H1 (cell line): ENCODE results near the gene LRRC74B. TPM values are rescaled to one million over a fixed set of nuclear protein-coding genes. Genes with fewer than 3 reads are reported as not detected.

Experiments
- CTCF ChIA-PET: fragments of 300-600 bp; sonication (Branson Sonifier 250); formaldehyde crosslinking; loops from one replicate; lab custom pipeline; 2021; ENCODE audit not compliant: partially characterized antibody; lab: Charles Lee
- POLR2A ChIA-PET: fragments of 300-600 bp; sonication (Branson Sonifier 250); formaldehyde crosslinking; loops from one replicate; lab custom pipeline; 2021; ENCODE audit warnings: inconsistent platforms; ENCODE audit not compliant: partially characterized antibody; lab: Charles Lee
- DNase-seq, 2 experiments: peaks; one replicate each; pipeline versions ENCODE4 v3.0.0 to v3.0.0-alpha.2; 2010 to 2022; ENCODE audit warnings: low spot score in 2 of 2, low read depth in 1 of 2, mixed read lengths in 1 of 2
- FAIRE-seq: peaks from 2 replicates; lab custom pipeline; 2011; peaks lifted over from hg19 to GRCh38; lab: Jason Lieb, UNC
- H2AFZ ChIP-seq: 2 replicates; pipeline ENCODE4 v1.8.1; 2012; ENCODE audit warnings: low read length, inconsistent platforms
- H2AK5ac ChIP-seq: 2 replicates; pipeline ENCODE4 v1.6.1; 2013; ENCODE audit warnings: low read depth, low read length
- H2BK120ac ChIP-seq: replicated peaks from 2 replicates; pipeline ENCODE3; 2013; ENCODE audit warnings: low read depth, low read length, inconsistent platforms
- H2BK12ac ChIP-seq: 2 replicates; pipeline ENCODE4 v1.6.1; 2013; ENCODE audit warnings: low read depth, low read length
- H2BK15ac ChIP-seq: 2 replicates; pipeline ENCODE4 v1.6.1; 2013; ENCODE audit warnings: low read length
- H2BK20ac ChIP-seq: 2 replicates; pipeline ENCODE4 v1.6.1; 2013; ENCODE audit warnings: low read length
- H2BK5ac ChIP-seq: 2 replicates; pipeline ENCODE4 v1.6.1; 2013; ENCODE audit warnings: low read depth, low read length
- H3K14ac ChIP-seq: 2 replicates; pipeline ENCODE4 v1.6.1; 2013; ENCODE audit warnings: inconsistent platforms; ENCODE audit not compliant: insufficient read length
- H3K18ac ChIP-seq: 2 replicates; pipeline ENCODE4 v1.6.1; 2013; ENCODE audit warnings: low read length; ENCODE audit errors: extremely low read depth
- H3K23ac ChIP-seq: 2 replicates; pipeline ENCODE4 v1.6.1; 2013; ENCODE audit warnings: inconsistent platforms; ENCODE audit not compliant: insufficient read length
- H3K23me2 ChIP-seq: 2 replicates; pipeline ENCODE4 v1.6.1; 2013; ENCODE audit warnings: low read depth, low read length
- H3K27ac ChIP-seq: 2 replicates; pipeline ENCODE4 v1.6.1; 2011; ENCODE audit warnings: low read depth, low read length, inconsistent platforms
- H3K27me3 ChIP-seq, 4 experiments: replicated peaks in 1 of 4; 1 replicate in 1 of 4; 2 replicates in 3 of 4; pipeline versions ENCODE4 v1.6.1 to v1.8.1; 2011 to 2013; ENCODE audit warnings: low read length in 3 of 4, mild to moderate bottlenecking in 3 of 4, inconsistent platforms in 2 of 4, mixed read lengths in 2 of 4, moderate library complexity in 1 of 4; ENCODE audit not compliant: control insufficient read depth in 3 of 4, insufficient read depth in 3 of 4; ENCODE audit errors: extremely low read depth in 1 of 4
- H3K36me3 ChIP-seq, 4 experiments: 2 replicates each; pipeline versions ENCODE4 v1.6.1 to v1.8.1; 2011 to 2013; ENCODE audit warnings: mild to moderate bottlenecking in 4 of 4, low read length in 3 of 4, moderate library complexity in 2 of 4, control low read depth in 1 of 4, inconsistent platforms in 1 of 4; ENCODE audit not compliant: insufficient read depth in 4 of 4, control insufficient read depth in 2 of 4
- H3K4ac ChIP-seq: replicated peaks from 2 replicates; pipeline ENCODE3; 2013; ENCODE audit warnings: low read length, low read depth, mixed read lengths, inconsistent platforms; ENCODE audit not compliant: insufficient read length
- H3K4me1 ChIP-seq, 4 experiments: replicated peaks in 1 of 4; 1 replicate in 1 of 4; 2 replicates in 3 of 4; pipeline versions ENCODE4 v1.6.1 to v1.8.1; 2011 to 2013; ENCODE audit warnings: low read length in 3 of 4, inconsistent platforms in 2 of 4, mixed read lengths in 1 of 4; ENCODE audit not compliant: insufficient read depth in 4 of 4, control insufficient read depth in 3 of 4
- H3K4me2 ChIP-seq, 2 experiments: 2 replicates each; pipeline versions ENCODE4 v1.6.1 to v1.8.1; 2011 to 2013; ENCODE audit warnings: low read depth in 2 of 2, low read length in 2 of 2, control low read depth in 1 of 2, inconsistent platforms in 1 of 2, mild to moderate bottlenecking in 1 of 2; ENCODE audit not compliant: insufficient read depth in 1 of 2
- H3K4me3 ChIP-seq, 4 experiments: fragments of 200-600, 300-600 bp in 1 of 4; sonication (generic), shearing (Covaris generic), sonication (Bioruptor Twin) in 1 of 4; 2 replicates each; pipeline versions ENCODE4 v1.5.1 to v1.8.1; 2011 to 2016; ENCODE audit warnings: low read length in 4 of 4, low read depth in 3 of 4, control low read depth in 2 of 4, inconsistent platforms in 2 of 4, mild to moderate bottlenecking in 2 of 4, mixed read lengths in 1 of 4, moderate library complexity in 1 of 4; ENCODE audit not compliant: insufficient read depth in 2 of 4; ENCODE audit errors: extremely low read depth in 1 of 4
- H3K56ac ChIP-seq: replicated peaks from 2 replicates; pipeline ENCODE3; 2013; ENCODE audit warnings: low read depth, mild to moderate bottlenecking, mixed read lengths, low read length, inconsistent platforms; ENCODE audit not compliant: insufficient read length
- H3K79me1 ChIP-seq: 2 replicates; pipeline ENCODE4 v1.6.1; 2013; ENCODE audit warnings: low read depth, low read length, control low read depth
- H3K79me2 ChIP-seq, 2 experiments: 2 replicates each; pipeline versions ENCODE4 v1.6.1 to v1.8.1; 2012 to 2013; ENCODE audit warnings: low read length in 2 of 2, mild to moderate bottlenecking in 2 of 2, inconsistent platforms in 1 of 2; ENCODE audit not compliant: insufficient read depth in 2 of 2, control insufficient read depth in 1 of 2
- H3K9ac ChIP-seq, 4 experiments: replicated peaks in 1 of 4; 1 replicate in 1 of 4; 2 replicates in 3 of 4; pipeline versions ENCODE4 v1.6.1 to v1.8.1; 2011 to 2013; ENCODE audit warnings: low read depth in 3 of 4, low read length in 3 of 4, control low read depth in 2 of 4, mild to moderate bottlenecking in 2 of 4, moderate library complexity in 2 of 4, inconsistent platforms in 1 of 4; ENCODE audit errors: extremely low read depth in 1 of 4
- H3K9me3 ChIP-seq, 2 experiments: 2 replicates each; pipeline versions ENCODE4 v1.6.1 to v1.8.1; 2012 to 2013; ENCODE audit warnings: mild to moderate bottlenecking in 2 of 2, moderate library complexity in 2 of 2, control low read depth in 1 of 2, inconsistent platforms in 1 of 2, low read depth in 1 of 2, low read length in 1 of 2, mixed read lengths in 1 of 2; ENCODE audit not compliant: insufficient read depth in 2 of 2
- H4K20me1 ChIP-seq, 2 experiments: replicated peaks in 1 of 2; 2 replicates each; pipeline versions ENCODE3 to v1.8.1; 2011 to 2013; ENCODE audit warnings: inconsistent platforms in 2 of 2, low read length in 2 of 2, mild to moderate bottlenecking in 1 of 2; ENCODE audit not compliant: insufficient read depth in 2 of 2, control insufficient read depth in 1 of 2
- H4K5ac ChIP-seq: 2 replicates; pipeline ENCODE4 v1.6.1; 2013; ENCODE audit warnings: low read length, low read depth, mixed read lengths, inconsistent platforms; ENCODE audit not compliant: insufficient read length
- H4K8ac ChIP-seq: 2 replicates; pipeline ENCODE4 v1.8.0; 2013; ENCODE audit warnings: mild to moderate bottlenecking, moderate library complexity, low read length, inconsistent platforms; ENCODE audit not compliant: insufficient read depth; ENCODE audit errors: extremely low read depth
- H4K91ac ChIP-seq: replicated peaks from 2 replicates; pipeline ENCODE3; 2013; ENCODE audit warnings: low read length, mixed read lengths, inconsistent platforms; ENCODE audit not compliant: insufficient read length
- BRCA1 ChIP-seq: IDR thresholded peaks from 2 replicates; pipeline ENCODE4 v1.6.1; 2012; ENCODE audit warnings: low read depth, low read length, improper control_type of control experiment
- EGR1 ChIP-seq: IDR thresholded peaks from 2 replicates; pipeline ENCODE4 v1.6.1; 2011; ENCODE audit warnings: low read depth, low read length, borderline replicate concordance
- KDM4A ChIP-seq: IDR thresholded peaks from one replicate; pipeline ENCODE4 v1.7.1; 2012; ENCODE audit warnings: low read depth, mild to moderate bottlenecking, moderate library complexity, low read length, inconsistent platforms; ENCODE audit not compliant: severe bottlenecking
- KDM5A ChIP-seq: fragments of 200-600 bp; IDR thresholded peaks from 2 replicates; pipeline ENCODE4 v1.7.1; 2012; ENCODE audit warnings: mild to moderate bottlenecking, low read length, inconsistent platforms, mixed read lengths
- POU5F1 ChIP-seq: IDR thresholded peaks from 2 replicates; pipeline ENCODE4 v1.6.1; 2011; ENCODE audit warnings: low read depth, mild to moderate bottlenecking, low read length, moderate library complexity
- RAD21 ChIP-seq, 2 experiments: IDR thresholded peaks in 1 of 2; conservative IDR thresholded peaks in 1 of 2; 2 replicates each; pipeline ENCODE4 v1.6.1; 2011; ENCODE audit warnings: low read depth in 2 of 2, low read length in 2 of 2, improper control_type of control experiment in 1 of 2, inconsistent platforms in 1 of 2, mild to moderate bottlenecking in 1 of 2, moderate library complexity in 1 of 2
- SIRT6 ChIP-seq: IDR thresholded peaks from one replicate; pipeline ENCODE4 v1.7.1; 2012; ENCODE audit warnings: low read length, inconsistent platforms
- TEAD4 ChIP-seq: IDR thresholded peaks from 2 replicates; pipeline ENCODE4 v1.6.1; 2012; ENCODE audit warnings: low read depth, low read length, inconsistent platforms, mixed read lengths
- WGBS, 2 experiments: shearing (Covaris generic) in 1 of 2; methylation state at CpG; one replicate each; pipeline versions ENCODE4 v1.1.6 to v1.1.7; 2013 to 2015; ENCODE audit warnings: low lambda C conversion rate in 2 of 2, mixed read lengths in 2 of 2, inconsistent platforms in 1 of 2, low coverage in 1 of 2, missing lambda C conversion rate in 1 of 2; ENCODE audit not compliant: insufficient replicate concordance in 2 of 2, insufficient coverage in 1 of 2, insufficient read length in 1 of 2; ENCODE audit errors: extremely low coverage in 1 of 2, missing lambda C conversion rate in 1 of 2; 5-methylcytosine and 5-hydroxymethylcytosine counted together
- polyA plus RNA-seq, 7 experiments: library from polyadenylated mRNA; depleted of rRNA in 3 of 7; stranded (reverse) in 5 of 7; unstranded in 2 of 7; fragments of >200 nt in 5 of 7; fragments of 200-250 nt in 2 of 7; gene quantifications; 1 replicate in 5 of 7; 2 replicates in 1 of 7; 4 replicates in 1 of 7; pipeline versions ENCODE4 v1.2.1 to v1.2.3, GENCODE V29; 2011 to 2013; ENCODE audit warnings: missing spikeins in 2 of 7, mixed read lengths in 2 of 7
- total RNA-seq: library from RNA; stranded (reverse); fragmentation: NEBNext Ultra II Directional; extraction: Animal tissue kit (Norgen Biotek cat#: 25700); gene quantifications from 2 replicates; pipeline ENCODE4 v1.2.1, GENCODE V29; 2021

The LRRC74B gene
- total and polyA plus RNA-seq, 2 of the 8 experiments (the other 6 are each of a cell fraction or from before 2014, with no cell fraction given), result not detected

DNA sequence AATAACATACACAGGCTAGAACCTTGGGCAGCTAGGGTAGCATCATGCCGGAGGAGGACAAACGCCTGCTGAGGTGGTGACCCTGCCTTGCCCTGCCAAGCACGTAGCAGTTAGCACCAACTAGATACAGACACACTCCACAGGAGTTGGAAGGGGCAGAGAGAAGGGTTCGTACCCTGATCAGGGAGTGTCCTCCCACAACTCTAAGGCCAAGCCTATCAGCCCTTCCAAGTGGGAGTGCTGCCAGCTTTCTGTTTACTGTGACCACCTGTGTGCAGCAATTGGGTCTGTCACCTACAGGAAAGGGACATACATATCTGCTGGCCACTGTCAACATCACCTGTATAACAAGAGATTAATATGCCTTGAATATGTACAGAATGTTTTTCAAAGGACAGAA is 42.0 kb upstream of the LRRC74B start:
- H4K5ac ChIP-seq, result no peak overlapping the region
- no peaks in the 10 kb centered on the region; a peak in 1 of 4 replicates for H3K79me2 ChIP-seq
- no peak overlapping the region for H3K27ac ChIP-seq
- H3K23me2 ChIP-seq, result peaks cover 12% of the 10 kb centered on the region; the same call in 1 of the 2 replicates
- H2AK5ac ChIP-seq, result peak overlapping the region; percentile 75; the same call in 1 of the 2 replicates
- H2BK5ac ChIP-seq, result no peak overlapping the region
- H3K9ac ChIP-seq, result no peak overlapping the region
- no peak for FAIRE-seq
- no peak overlapping the region for H2BK15ac ChIP-seq
- WGBS, 2 experiments, result 94% methylated on average over 4 of the region's 4 CpGs; no CpG with 5 or more reads in 1 of the 2 experiments
- H3K4me3 ChIP-seq, result peak overlapping the region in 1 of 4 experiments; percentile 99; a peak in 1 of 8 replicates
- H3K23ac ChIP-seq, result no peak overlapping the region
- H3K4me2 ChIP-seq, result peak overlapping the region in 1 of 2 experiments; percentile 82; a peak in 1 of 4 replicates
- H3K56ac ChIP-seq, result no peak overlapping the region
- POLR2A ChIA-PET, result interaction anchor here (1.2 to 2.2 kb wide), 3 partner anchors 8 to 22 kb away, joined by 3 to 10 read pairs (median 6); partner anchors contain the start of genes LZTR1 and P2RX6
- no peak overlapping the region for H3K4ac ChIP-seq
- H3K36me3 ChIP-seq, result peaks cover 2 to 10% (median 4%) of the 10 kb centered on the region in 4 experiments; a peak in 5 of 8 replicates
- no peak overlapping the region for H2BK120ac ChIP-seq
- H3K79me1 ChIP-seq, result peaks cover 2% of the 10 kb centered on the region; the same call in 1 of the 2 replicates
- H4K20me1 ChIP-seq, result peaks cover 6% of the 10 kb centered on the region in 2 experiments
- peaks cover 0 to 12% (median 8%) of the 10 kb centered on the region in 4 experiments; a peak in 5 of 7 replicates for H3K4me1 ChIP-seq
- no peak overlapping the region for H3K18ac ChIP-seq
- H4K8ac ChIP-seq, result no peak overlapping the region; the same call in 1 of the 2 replicates
- no peak overlapping the region for H3K14ac ChIP-seq
- H2AFZ ChIP-seq, result no peak overlapping the region
- H2BK20ac ChIP-seq, result no peak overlapping the region
- no peak for DNase-seq
- H3K27me3 ChIP-seq, result no peaks in the 10 kb centered on the region
- H2BK12ac ChIP-seq, result no peak overlapping the region
- CTCF ChIA-PET, result interaction anchor here (0.7 to 3.0 kb wide), 8 partner anchors 10 to 83 kb away, joined by 3 to 11 read pairs (median 4); no protein-coding TSS in a partner anchor
- no peaks in the 10 kb centered on the region for H3K9me3 ChIP-seq
- no peak overlapping the region for H4K91ac ChIP-seq
- no peak for TF ChIP-seq POU5F1
- no peak for TF ChIP-seq KDM4A
- no peak for TF ChIP-seq RAD21 (IDR thresholded peaks at IDR 0.05 in 1 of 2, conservative IDR thresholded peaks at IDR 0.05 in 1 of 2; ENCODE audit: low read depth in 2 of 2, low read length in 2 of 2)
- TF ChIP-seq TEAD4, result no peak
- TF ChIP-seq BRCA1, result no peak
- no peak for TF ChIP-seq KDM5A
- TF ChIP-seq SIRT6, result no peak
- TF ChIP-seq EGR1, result no peak
